ENCODE measurements around the gene DDX20. TPM values are rescaled to one million over a fixed set of nuclear protein-coding genes. Genes with fewer than 3 reads are reported as not detected.

The DDX20 gene
- total RNA-seq, 1 donor from 2014 or later, result 15.4 TPM

- Histone ChIP-seq H3K79me2 (ENCODE audit: insufficient read depth, low read length) (no peaks in the 10 kb centered on the region), H3K4me1 (ENCODE audit: insufficient read depth, low read length) (peaks cover 6% of the 10 kb centered on the region), H3K9me3 (ENCODE audit: insufficient read depth, low read depth, low read length) (no peaks in the 10 kb centered on the region), H3K9ac (ENCODE audit: low read length) (no peak overlapping the region), H2AFZ (ENCODE audit: low read depth, low read length) (no peak overlapping the region), H3K27me3 (ENCODE audit: insufficient read depth, low read length) (no peaks in the 10 kb centered on the region), H4K20me1 (ENCODE audit: insufficient read depth, low read length) (no peaks in the 10 kb centered on the region), H3K4me2 (ENCODE audit: low read length) (peak overlapping the region; percentile 42), H3K27ac (ENCODE audit: low read depth, low read length) (no peak overlapping the region), H3K4me3 (ENCODE audit: insufficient read depth, low read depth, low read length) (no peak overlapping the region), H3K36me3 (ENCODE audit: insufficient read depth, low read length) (no peaks in the 10 kb centered on the region)
- TF ChIP-seq CTCF (IDR thresholded peaks at IDR 0.05; ENCODE audit: insufficient read depth, low read depth, low read length) (no peak), EZH2 (IDR thresholded peaks at IDR 0.05; ENCODE audit: insufficient read depth, low read length) (no peak)
- no peak for DNase-seq (ENCODE audit: low read depth)
- H3K4me3 Mint-ChIP-seq (ENCODE audit: unreplicated experiment), result no peak overlapping the region
- H3K9me3 Mint-ChIP-seq (ENCODE audit: unreplicated experiment), result peaks cover 3% of the 10 kb centered on the region
- no peak for FAIRE-seq
- H3K27me3 Mint-ChIP-seq (ENCODE audit: low read depth, unreplicated experiment), result no peaks in the 10 kb centered on the region
- H3K4me1 Mint-ChIP-seq (ENCODE audit: low read depth, unreplicated experiment), result peaks cover 28% of the 10 kb centered on the region
- H3K27ac Mint-ChIP-seq (ENCODE audit: unreplicated experiment), result no peak overlapping the region
- H3K36me3 Mint-ChIP-seq (ENCODE audit: low read depth, unreplicated experiment), result no peaks in the 10 kb centered on the region
These were observed 22.4 kb downstream of the DDX20 start for GRCh38 chr1:111778066-111778465.

DNA sequence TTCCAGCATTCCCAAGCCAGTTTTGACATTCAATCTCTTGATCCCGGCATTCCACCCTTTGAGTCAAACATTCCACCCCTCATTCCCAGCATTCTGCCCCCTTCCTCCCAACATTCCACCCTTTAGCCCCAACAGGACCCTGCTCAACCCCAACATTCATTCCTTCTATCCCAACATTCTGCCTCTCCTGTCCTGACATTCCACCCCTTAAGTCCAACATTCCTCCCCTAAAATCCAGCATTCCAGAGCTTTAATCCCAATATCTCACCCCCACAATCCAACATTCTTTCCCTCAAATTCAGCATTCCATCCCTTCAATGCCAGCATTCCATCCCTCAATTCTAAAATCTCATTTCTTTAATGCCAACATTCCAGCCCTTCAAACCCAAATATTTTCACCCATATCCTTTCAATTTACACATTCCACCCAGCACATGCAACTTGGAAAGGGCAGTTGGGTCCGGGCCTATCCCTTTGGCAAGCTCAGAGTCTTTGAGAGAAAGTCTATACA lies 22.9 kb downstream of the DDX20 start:
- no peaks in the 10 kb centered on the region for H3K36me3 ChIP-seq (ENCODE audit: insufficient read depth, low read length)
- Mint-ChIP-seq H3K4me1 (ENCODE audit: low read depth, unreplicated experiment) (peaks cover 28% of the 10 kb centered on the region), H3K4me3 (ENCODE audit: unreplicated experiment) (peak overlapping the region; percentile 61), H3K27me3 (ENCODE audit: low read depth, unreplicated experiment) (no peaks in the 10 kb centered on the region), H3K9me3 (ENCODE audit: unreplicated experiment) (peaks cover 3% of the 10 kb centered on the region), H3K27ac (ENCODE audit: unreplicated experiment) (no peak overlapping the region), H3K36me3 (ENCODE audit: low read depth, unreplicated experiment) (no peaks in the 10 kb centered on the region)
- DNase-seq (ENCODE audit: low read depth) (peak; percentile 16), FAIRE-seq (peak; percentile 37)
- TF ChIP-seq EZH2 (IDR thresholded peaks at IDR 0.05; ENCODE audit: insufficient read depth, low read length), result no peak
- TF ChIP-seq CTCF (IDR thresholded peaks at IDR 0.05; ENCODE audit: insufficient read depth, low read depth, low read length), result no peak
- no peak overlapping the region for H3K9ac ChIP-seq (ENCODE audit: low read length)
- no peaks in the 10 kb centered on the region for H3K79me2 ChIP-seq (ENCODE audit: insufficient read depth, low read length)
- no peaks in the 10 kb centered on the region for H3K9me3 ChIP-seq (ENCODE audit: insufficient read depth, low read depth, low read length)
- no peak overlapping the region for H3K4me3 ChIP-seq (ENCODE audit: insufficient read depth, low read depth, low read length)
- H3K27me3 ChIP-seq (ENCODE audit: insufficient read depth, low read length), result no peaks in the 10 kb centered on the region
- H4K20me1 ChIP-seq (ENCODE audit: insufficient read depth, low read length), result no peaks in the 10 kb centered on the region
- peak overlapping the region; percentile 42 for H3K4me2 ChIP-seq (ENCODE audit: low read length)
- no peak overlapping the region for H2AFZ ChIP-seq (ENCODE audit: low read depth, low read length)
- H3K4me1 ChIP-seq (ENCODE audit: insufficient read depth, low read length), result peaks cover 6% of the 10 kb centered on the region
- H3K27ac ChIP-seq (ENCODE audit: low read depth, low read length), result no peak overlapping the region

- no peak overlapping the region for H2AFZ ChIP-seq (ENCODE audit: low read depth, low read length)
- no peak overlapping the region for H3K9ac ChIP-seq (ENCODE audit: low read length)
- no peaks in the 10 kb centered on the region for H3K9me3 ChIP-seq (ENCODE audit: insufficient read depth, low read depth, low read length)
- Mint-ChIP-seq H3K27ac (ENCODE audit: unreplicated experiment) (no peak overlapping the region), H3K27me3 (ENCODE audit: low read depth, unreplicated experiment) (peaks cover 4% of the 10 kb centered on the region), H3K9me3 (ENCODE audit: unreplicated experiment) (peaks cover 3% of the 10 kb centered on the region), H3K4me3 (ENCODE audit: unreplicated experiment) (no peak overlapping the region), H3K4me1 (ENCODE audit: low read depth, unreplicated experiment) (peaks cover 28% of the 10 kb centered on the region), H3K36me3 (ENCODE audit: low read depth, unreplicated experiment) (no peaks in the 10 kb centered on the region)
- no peaks in the 10 kb centered on the region for H3K36me3 ChIP-seq (ENCODE audit: insufficient read depth, low read length)
- peaks cover 6% of the 10 kb centered on the region for H3K4me1 ChIP-seq (ENCODE audit: insufficient read depth, low read length)
- TF ChIP-seq CTCF (IDR thresholded peaks at IDR 0.05; ENCODE audit: insufficient read depth, low read depth, low read length), result no peak
- no peak for TF ChIP-seq EZH2 (IDR thresholded peaks at IDR 0.05; ENCODE audit: insufficient read depth, low read length)
- H3K27me3 ChIP-seq (ENCODE audit: insufficient read depth, low read length), result no peaks in the 10 kb centered on the region
- H3K27ac ChIP-seq (ENCODE audit: low read depth, low read length), result no peak overlapping the region
- DNase-seq (ENCODE audit: low read depth) (no peak), FAIRE-seq (no peak)
- H3K79me2 ChIP-seq (ENCODE audit: insufficient read depth, low read length), result no peaks in the 10 kb centered on the region
- no peak overlapping the region for H3K4me2 ChIP-seq (ENCODE audit: low read length)
- no peaks in the 10 kb centered on the region for H4K20me1 ChIP-seq (ENCODE audit: insufficient read depth, low read length)
- no peak overlapping the region for H3K4me3 ChIP-seq (ENCODE audit: insufficient read depth, low read depth, low read length)
These were observed 23.8 kb downstream of the DDX20 start for GRCh38 chr1:111779546-111779945.

All from astrocyte (in vitro differentiated cells and primary cell).